AG09319 (cell line): ENCODE results near the gene MTA2.
A peak's percentile ranks its signal among the peaks of the same experiment; 100 is the strongest.

Experiments
- DNase-seq: peaks from one replicate; pipeline ENCODE4 v3.0.0-alpha.2; 2010; ENCODE audit warnings: low read depth; ENCODE audit errors: extremely low read depth
- CTCF ChIP-seq: IDR thresholded peaks from 2 replicates; pipeline ENCODE4 v1.5.1; 2011; ENCODE audit warnings: low read depth, mild to moderate bottlenecking, inconsistent platforms, low read length, moderate library complexity

Gene MTA2

GRCh38 chr11:62599069-62599696 lies 2.5 kb downstream of the MTA2 start:
- DNase-seq, result peak; percentile 97
- no peak for TF ChIP-seq CTCF

- DNase-seq, result no peak
- TF ChIP-seq CTCF, result no peak
Observed at GRCh38 chr11:62595124-62595523, 6.5 kb downstream of the MTA2 start.

GRCh38 chr11:62593434-62594044 lies 8.1 kb downstream of the MTA2 start:
- TF ChIP-seq CTCF, result peak; percentile 61
- peak; percentile 29 for DNase-seq

- no peak for DNase-seq
- no peak for TF ChIP-seq CTCF
Observed at GRCh38 chr11:62592989-62593421, 8.7 kb downstream of the MTA2 start.

- DNase-seq, result no peak
- TF ChIP-seq CTCF, result no peak
Observed at GRCh38 chr11:62592146-62592815, 9.4 kb downstream of the MTA2 start.

- TF ChIP-seq CTCF, result no peak
- DNase-seq, result peak; percentile 96
Observed at GRCh38 chr11:62591448-62592145, 10.1 kb downstream of the MTA2 start, which contains the start of gene TUT1. TSS of gene TUT1 (minus strand) at chr11:62591523. CDS start at chr11:62591485, 38 bp downstream.
